K562 (cell line): Measurements from ENCODE around the gene ZC3HAV1L.
"Not testable (repeated sequence)": the region's sequence is repeated elsewhere in the genome, so short reads cannot be mapped to it uniquely, and the experiment has no call there.

Source experiments
- CEBPZ ChIP-seq: fragments of 150-350 bp; IDR thresholded peaks from 2 replicates; pipeline ENCODE4 v1.6.1; 2014; ENCODE audit warnings: low read depth, mild to moderate bottlenecking, low read length, borderline replicate concordance
- CTCF ChIP-seq, 3 experiments: IDR thresholded peaks in 2 of 3; conservative IDR thresholded peaks in 1 of 3; 2 replicates each; pipeline ENCODE4 v1.5.1; 2011 to 2012; ENCODE audit warnings: low read length in 3 of 3, mild to moderate bottlenecking in 3 of 3, control low read depth in 2 of 3, improper control_type of control experiment in 1 of 3, inconsistent platforms in 1 of 3, low read depth in 1 of 3, mixed read lengths in 1 of 3, moderate library complexity in 1 of 3; ENCODE audit not compliant: insufficient read depth in 2 of 3
- E2F3 ChIP-seq: fragments of 250-450 bp; sonication (Bioruptor Pico); IDR thresholded peaks from 2 replicates; pipeline ENCODE4 v1.4.0; 2020; ENCODE audit warnings: mild to moderate bottlenecking
- POLR2A ChIP-seq: fragments of 450-650 bp; conservative IDR thresholded peaks from 2 replicates; pipeline ENCODE4 v1.6.1; 2016
- SMARCB1 ChIP-seq: IDR thresholded peaks from 2 replicates; pipeline ENCODE4 v1.6.1; 2011; ENCODE audit warnings: improper control_type of control experiment, low read depth; ENCODE audit not compliant: insufficient read length
- TAF1 ChIP-seq: IDR thresholded peaks from 2 replicates; pipeline ENCODE4 v1.6.1; 2011; ENCODE audit warnings: mild to moderate bottlenecking, low read length, moderate library complexity; ENCODE audit not compliant: insufficient read depth, control insufficient read depth, severe bottlenecking; ENCODE audit errors: extremely low read depth
- YY1 ChIP-seq, 3 experiments: IDR thresholded peaks; 2 replicates each; pipeline ENCODE4 v1.6.1; 2011; ENCODE audit warnings: low read length in 2 of 3, mild to moderate bottlenecking in 2 of 3, moderate library complexity in 2 of 3, borderline replicate concordance in 1 of 3, control low read depth in 1 of 3, low read depth in 1 of 3; ENCODE audit not compliant: insufficient read depth in 3 of 3, insufficient replicate concordance in 2 of 3, control insufficient read depth in 1 of 3, insufficient read length in 1 of 3; ENCODE audit errors: extremely low read depth in 1 of 3
- ZNF316 ChIP-seq: fragments of 450-650 bp; IDR thresholded peaks from 2 replicates; pipeline ENCODE4 v1.6.1; 2016
- TF ChIP-seq, protein P1 (sequence below): fragments of 250-450 bp; sonication (Bioruptor Pico); IDR thresholded peaks from 2 replicates; pipeline ENCODE4 v1.5.0; 2021
- TF ChIP-seq, protein P2 (sequence below): sonication (generic); formaldehyde crosslinking; IDR thresholded peaks from 2 replicates; pipeline ENCODE4 v1.9.0; 2022; ENCODE audit warnings: mild to moderate bottlenecking, missing genetic modification reagents

- TF ChIP-seq YY1 (IDR thresholded peaks at IDR 0.05; ENCODE audit: borderline replicate concordance in 1 of 3, control insufficient read depth in 1 of 3, extremely low read depth in 1 of 3, insufficient read depth in 3 of 3, insufficient read length in 1 of 3, insufficient replicate concordance in 2 of 3, low read depth in 1 of 3, low read length in 2 of 3); E2F3 (CRISPR knock-in tag); CTCF (IDR thresholded peaks at IDR 0.05 in 2 of 3, conservative IDR thresholded peaks at IDR 0.05 in 1 of 3; ENCODE audit: insufficient read depth in 2 of 3, low read depth in 1 of 3, low read length in 3 of 3); POLR2A; SMARCB1; TAF1; CEBPZ: not testable (repeated sequence)
- TF ChIP-seq, protein P1, sequence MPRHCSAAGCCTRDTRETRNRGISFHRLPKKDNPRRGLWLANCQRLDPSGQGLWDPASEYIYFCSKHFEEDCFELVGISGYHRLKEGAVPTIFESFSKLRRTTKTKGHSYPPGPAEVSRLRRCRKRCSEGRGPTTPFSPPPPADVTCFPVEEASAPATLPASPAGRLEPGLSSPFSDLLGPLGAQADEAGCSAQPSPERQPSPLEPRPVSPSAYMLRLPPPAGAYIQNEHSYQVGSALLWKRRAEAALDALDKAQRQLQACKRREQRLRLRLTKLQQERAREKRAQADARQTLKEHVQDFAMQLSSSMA (CRISPR knock-in tag) = not testable (repeated sequence)
- TF ChIP-seq ZNF316 = peak; percentile 79
- TF ChIP-seq, protein P2, sequence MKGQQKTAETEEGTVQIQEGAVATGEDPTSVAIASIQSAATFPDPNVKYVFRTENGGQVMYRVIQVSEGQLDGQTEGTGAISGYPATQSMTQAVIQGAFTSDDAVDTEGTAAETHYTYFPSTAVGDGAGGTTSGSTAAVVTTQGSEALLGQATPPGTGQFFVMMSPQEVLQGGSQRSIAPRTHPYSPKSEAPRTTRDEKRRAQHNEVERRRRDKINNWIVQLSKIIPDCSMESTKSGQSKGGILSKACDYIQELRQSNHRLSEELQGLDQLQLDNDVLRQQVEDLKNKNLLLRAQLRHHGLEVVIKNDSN = not testable (repeated sequence)
These were observed 10.0 kb downstream of the ZC3HAV1L start for GRCh38 chr7:139025861-139026260.
